Testis (tissue), 2 donors: ENCODE data around the gene PHLDA3.

ENCODE experiments used
- CTCF ChIP-seq, 3 experiments: fragments of 450-650 bp in 2 of 3; fragments of 200-600 bp in 1 of 3; sonication (generic) in 1 of 3; IDR thresholded peaks; one replicate each; pipeline ENCODE4 v1.5.1; 2016 to 2019; ENCODE audit warnings: antibody characterized with exemption in 3 of 3, mild to moderate bottlenecking in 2 of 3, moderate library complexity in 1 of 3
- POLR2A ChIP-seq: fragments of 450-650 bp; IDR thresholded peaks from one replicate; pipeline ENCODE4 v1.6.1; 2017; ENCODE audit warnings: antibody characterized with exemption, mild to moderate bottlenecking, moderate library complexity

- TF ChIP-seq CTCF (IDR thresholded peaks at IDR 0.05) (no peak), POLR2A (no peak)
Measured at GRCh38 chr1:201461645-201462441, 7.1 kb downstream of the PHLDA3 start.
